ENCODE measurements around the gene PTPRA.

GRCh38 chr20:2932498-2932897, 59.2 kb downstream of the PTPRA start:
- TF ChIP-seq SUZ12 (IDR thresholded peaks at IDR 0.05; ENCODE audit: extremely low read depth, insufficient read depth, insufficient read length) (no peak), ZNF274 (IDR thresholded peaks at IDR 0.05; ENCODE audit: low read depth, low read length) (no peak)

Data from NT2/D1 (cell line).